NCI-H1092 (cell line): ENCODE data around the gene GNRHR.

Experiments used
- DNase-seq: peaks from one replicate; lab custom pipeline; 2025; lab: John Stamatoyannopoulos, UW

Gene GNRHR

DNA sequence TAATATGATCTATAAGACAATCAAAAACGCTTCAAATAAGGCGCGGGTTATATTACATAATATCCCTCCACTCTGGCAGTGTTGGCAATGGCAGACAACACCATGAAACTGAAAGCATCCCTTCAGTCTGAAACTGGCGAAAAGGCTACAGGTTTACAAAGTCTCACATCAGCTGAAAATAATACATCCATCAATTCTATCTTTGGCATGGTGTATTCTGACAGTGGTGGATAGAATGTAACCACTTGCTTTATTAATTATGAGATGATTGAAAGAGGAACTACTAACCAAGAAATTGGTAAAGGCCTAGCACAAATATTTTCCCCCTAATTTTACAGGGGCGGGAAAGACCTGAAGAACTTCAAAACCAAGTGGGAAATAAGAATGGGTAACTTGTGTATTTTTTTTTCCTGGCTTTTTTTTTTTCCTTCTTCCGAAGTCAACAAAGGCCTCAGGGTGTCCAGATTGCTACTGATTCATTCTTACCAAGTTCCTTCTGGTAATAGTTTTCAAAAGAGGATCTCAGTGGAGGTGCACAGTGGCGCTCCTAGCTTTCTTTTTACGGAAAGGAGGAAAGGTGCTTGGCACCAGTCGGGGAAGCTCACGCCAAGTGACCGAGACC, 54.0 kb downstream of the GNRHR start:
- no peak for DNase-seq

DNA sequence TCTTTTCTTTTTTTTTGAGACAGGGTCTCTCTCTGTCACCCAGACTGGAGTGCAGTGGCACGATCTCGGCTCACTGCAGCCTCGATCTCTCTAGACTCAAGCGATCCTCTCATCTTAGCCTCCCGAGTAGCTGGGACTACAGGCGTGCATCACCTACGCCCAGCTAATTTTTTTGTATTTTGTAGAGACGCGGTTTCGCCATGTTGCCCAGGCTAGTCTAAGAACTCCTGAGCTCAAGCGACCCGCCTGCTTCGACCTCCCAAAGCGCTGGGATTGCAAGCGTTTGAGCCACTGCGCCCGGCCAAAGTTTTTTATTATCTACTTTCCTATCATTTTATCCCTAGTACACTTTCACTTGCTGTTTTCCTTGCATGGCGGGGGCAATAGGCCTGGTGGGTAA, 54.6 kb downstream of the GNRHR start:
- no peak for DNase-seq

DNA sequence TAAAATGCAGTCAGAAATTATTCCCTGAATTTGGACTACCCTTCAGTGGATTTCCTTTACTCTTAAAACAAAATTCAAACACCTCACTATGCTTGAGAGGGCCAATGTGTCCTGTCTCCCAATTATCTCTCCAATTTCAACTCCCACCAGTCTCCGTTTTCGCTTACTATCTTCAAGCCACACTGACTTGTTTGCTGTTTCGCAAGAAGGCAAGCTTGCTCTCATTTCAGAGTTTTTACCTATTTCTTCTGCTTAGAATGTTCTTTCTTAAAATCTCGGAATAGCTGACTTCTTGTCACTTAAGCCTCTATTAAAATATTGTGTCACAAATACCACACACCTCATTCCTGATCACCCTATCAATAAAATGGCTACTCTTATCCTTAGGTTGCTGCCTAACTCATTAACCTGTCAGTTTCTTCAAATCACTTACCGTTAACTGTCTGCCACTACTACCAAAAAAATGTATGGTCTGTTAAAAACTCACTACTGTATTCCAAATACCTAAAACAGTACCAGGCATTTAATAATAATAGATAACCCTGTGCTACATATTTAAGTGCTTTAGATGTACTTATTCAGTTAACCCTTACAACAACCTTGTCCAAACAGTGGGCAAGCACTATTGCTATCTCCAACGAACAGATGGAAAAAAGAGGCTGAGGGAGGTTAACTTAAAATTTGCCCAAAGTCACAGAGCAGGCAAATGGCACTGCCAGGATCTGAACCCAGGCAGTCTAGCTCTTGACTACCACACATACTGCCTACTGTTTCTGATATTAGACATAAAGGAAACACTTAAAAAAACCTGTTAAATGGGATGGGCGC, 56.1 kb downstream of the GNRHR start:
- DNase-seq = no peak

DNA sequence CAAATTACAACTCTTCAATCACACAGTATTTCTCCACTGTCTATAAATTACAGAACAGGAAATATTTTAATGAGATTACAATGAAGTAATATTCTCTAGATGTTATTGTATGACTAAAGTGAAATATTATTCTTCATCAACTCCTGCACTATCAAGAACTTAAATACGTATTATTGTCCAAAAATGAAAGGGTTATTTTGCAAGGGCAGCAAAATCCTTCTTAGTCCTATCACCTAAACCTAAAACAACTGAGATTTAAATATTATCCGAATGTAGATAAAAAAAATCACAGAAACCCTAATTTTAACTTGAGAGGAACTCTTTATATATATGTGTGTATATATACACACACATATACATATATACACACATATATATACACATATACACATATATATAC, 58.1 kb downstream of the GNRHR start:
- DNase-seq = no peak

DNA sequence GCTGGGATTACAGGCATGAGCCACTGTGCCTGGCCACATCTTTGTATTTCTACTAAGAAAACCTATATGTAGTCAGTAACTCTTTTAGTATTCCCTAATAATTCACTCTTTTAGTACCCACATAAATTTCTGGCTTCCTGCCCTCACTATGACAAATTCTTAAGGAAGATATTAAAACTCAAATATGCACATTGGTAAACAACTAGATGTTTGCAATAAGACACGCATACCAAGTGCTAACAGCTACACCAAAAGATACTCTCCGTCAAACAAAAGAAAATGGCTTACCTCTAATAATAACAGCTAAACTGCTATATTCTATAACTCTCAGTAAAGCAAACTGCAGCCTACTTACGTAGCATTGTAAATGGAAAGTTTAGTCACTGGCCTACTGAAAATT, 59.5 kb downstream of the GNRHR start:
- DNase-seq = no peak

DNA sequence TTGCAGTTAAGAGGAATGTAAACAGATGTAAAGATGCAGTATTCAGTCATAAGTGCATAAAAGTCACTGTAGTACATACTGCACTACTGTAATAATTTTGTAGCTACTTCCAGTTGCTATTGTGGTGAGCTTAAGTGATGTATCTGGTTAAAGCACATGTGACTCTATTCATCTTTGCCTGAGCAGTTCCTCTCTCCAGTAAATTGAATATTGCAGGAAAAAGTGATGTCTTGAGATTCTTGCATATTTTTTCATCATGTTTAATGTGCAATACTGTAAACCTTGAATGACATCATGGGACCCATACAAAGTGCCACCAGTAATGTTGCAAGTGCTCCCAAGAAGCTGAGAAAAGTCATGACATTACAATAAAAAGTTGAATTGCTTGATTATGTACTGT, 62.9 kb downstream of the GNRHR start:
- no peak for DNase-seq
